H1 (cell line): ENCODE results near the gene GABRD. TPM values are rescaled to one million over a fixed set of nuclear protein-coding genes. Genes with fewer than 3 reads are reported as not detected.

Experiments used
- BRCA1 ChIP-seq: IDR thresholded peaks from 2 replicates; pipeline ENCODE4 v1.6.1; 2012; ENCODE audit warnings: low read depth, low read length, improper control_type of control experiment
- CBX5 ChIP-seq: fragments of 300-800, 300-1000 bp; sonication (generic); IDR thresholded peaks from 2 replicates; pipeline ENCODE4 v1.7.1; 2016; ENCODE audit warnings: antibody characterized with exemption, low read length, low read depth
- CHD7 ChIP-seq: fragments of 300-600 bp; sonication (generic); IDR thresholded peaks from 2 replicates; pipeline ENCODE4 v1.7.1; 2012; ENCODE audit warnings: low read length, moderate library complexity, mild to moderate bottlenecking, inconsistent platforms; ENCODE audit not compliant: insufficient replicate concordance
- CREB1 ChIP-seq: IDR thresholded peaks from 2 replicates; pipeline ENCODE4 v1.6.1; 2012; ENCODE audit warnings: inconsistent platforms
- EGR1 ChIP-seq: IDR thresholded peaks from 2 replicates; pipeline ENCODE4 v1.6.1; 2011; ENCODE audit warnings: low read depth, low read length, borderline replicate concordance
- GTF2F1 ChIP-seq: IDR thresholded peaks from 2 replicates; pipeline ENCODE4 v1.6.1; 2012; ENCODE audit warnings: low read depth, low read length, improper control_type of control experiment, borderline replicate concordance
- KDM5A ChIP-seq: fragments of 200-600 bp; IDR thresholded peaks from 2 replicates; pipeline ENCODE4 v1.7.1; 2012; ENCODE audit warnings: mild to moderate bottlenecking, low read length, inconsistent platforms, mixed read lengths
- NANOG ChIP-seq: IDR thresholded peaks from 2 replicates; pipeline ENCODE4 v1.6.1; 2011; ENCODE audit warnings: low read length, low read depth, mild to moderate bottlenecking, inconsistent platforms; ENCODE audit not compliant: insufficient read depth, poor library complexity, severe bottlenecking
- TCF12 ChIP-seq: IDR thresholded peaks from 2 replicates; pipeline ENCODE4 v1.6.1; 2011; ENCODE audit warnings: low read depth, mild to moderate bottlenecking, low read length
- ZNF274 ChIP-seq: IDR thresholded peaks from 2 replicates; pipeline ENCODE4 v1.7.0; 2012; ENCODE audit warnings: low read length, borderline replicate concordance; ENCODE audit errors: extremely low read depth
- polyA plus RNA-seq, 7 experiments: library from polyadenylated mRNA; depleted of rRNA in 3 of 7; stranded (reverse) in 5 of 7; unstranded in 2 of 7; fragments of >200 nt in 5 of 7; fragments of 200-250 nt in 2 of 7; gene quantifications; 1 replicate in 5 of 7; 2 replicates in 1 of 7; 4 replicates in 1 of 7; pipeline versions ENCODE4 v1.2.1 to v1.2.3, GENCODE V29; 2011 to 2013; ENCODE audit warnings: missing spikeins in 2 of 7, mixed read lengths in 2 of 7
- total RNA-seq: library from RNA; stranded (reverse); fragmentation: NEBNext Ultra II Directional; extraction: Animal tissue kit (Norgen Biotek cat#: 25700); gene quantifications from 2 replicates; pipeline ENCODE4 v1.2.1, GENCODE V29; 2021

GABRD gene
- total and polyA plus RNA-seq, 2 of the 8 experiments (the other 6 are each of a cell fraction or from before 2014, with no cell fraction given): 1.8 to 3.0 TPM

- TF ChIP-seq CHD7: no peak
- TF ChIP-seq NANOG: no peak
- TF ChIP-seq CREB1: no peak
- no peak for TF ChIP-seq GTF2F1
- no peak for TF ChIP-seq KDM5A
- TF ChIP-seq CBX5: no peak
- TF ChIP-seq ZNF274: no peak
- no peak for TF ChIP-seq BRCA1
- no peak for TF ChIP-seq TCF12
- TF ChIP-seq EGR1: no peak
These were observed 32.5 kb upstream of the GABRD start (continued) for GRCh38 chr1:1986451-1987141.
